GM19043 (cell line): Measurements from ENCODE around the gene BATF3.

ENCODE experiments used
- ATAC-seq: cut with Tn5 transposase; IDR thresholded peaks from one replicate; pipeline ENCODE4 v1.9.1; 2021; ENCODE audit warnings: low read depth; ENCODE audit not compliant: unreplicated experiment

BATF3 gene

DNA sequence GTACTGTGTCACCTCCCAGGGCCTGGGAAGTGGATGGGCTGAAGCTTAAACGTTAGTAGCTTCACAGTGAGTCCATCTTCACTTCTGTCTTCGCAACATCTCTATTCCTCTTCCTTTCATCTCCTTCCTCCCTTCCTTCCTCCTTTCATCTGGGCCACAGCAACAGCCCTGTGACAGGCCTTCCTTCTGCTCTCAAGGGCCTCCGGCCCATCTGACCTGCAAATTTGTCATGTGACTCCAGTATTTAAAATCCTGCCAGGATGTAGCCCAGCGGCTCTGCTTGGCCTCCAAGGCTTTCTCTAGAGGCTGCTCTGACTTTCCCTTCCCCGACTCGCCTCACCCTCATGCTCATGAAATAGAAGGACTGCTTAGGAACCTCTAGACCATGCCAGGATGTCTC, 10.9 kb upstream of the BATF3 start:
- ATAC-seq = no peak

DNA sequence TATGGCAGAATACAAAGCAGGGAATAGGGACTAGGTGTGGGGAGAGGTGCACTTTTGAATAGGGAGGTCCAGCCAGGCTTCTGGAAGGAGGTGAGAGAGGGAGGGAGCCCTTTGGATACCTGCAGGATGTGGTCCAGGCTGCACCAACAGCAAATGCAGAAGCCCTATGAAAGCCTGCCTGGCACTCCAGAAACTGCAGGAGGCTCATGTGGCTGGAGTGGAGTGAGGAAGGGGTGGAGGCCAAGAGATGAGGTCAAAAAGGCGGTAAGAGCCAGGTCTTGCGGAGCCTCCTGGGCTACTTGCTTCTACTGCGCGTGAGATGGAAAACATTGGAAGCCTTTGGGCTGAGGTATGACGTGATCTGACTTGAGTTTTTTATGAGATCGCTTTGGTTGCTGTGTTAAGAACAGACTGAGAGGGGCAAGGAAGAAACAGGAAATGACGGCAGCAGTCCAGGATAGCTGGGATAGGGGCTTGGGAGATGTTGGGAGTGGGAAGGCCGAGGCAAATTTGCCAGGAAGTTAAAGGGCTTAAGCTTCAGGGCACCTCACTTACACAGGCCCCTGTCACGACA, 4.4 kb upstream of the BATF3 start:
- ATAC-seq = no peak

- no peak for ATAC-seq
These were observed 3.0 kb upstream of the BATF3 start for GRCh38 chr1:212702672-212703071.

GRCh38 chr1:212701910-212702309, 2.3 kb upstream of the BATF3 start:
- no peak for ATAC-seq

DNA sequence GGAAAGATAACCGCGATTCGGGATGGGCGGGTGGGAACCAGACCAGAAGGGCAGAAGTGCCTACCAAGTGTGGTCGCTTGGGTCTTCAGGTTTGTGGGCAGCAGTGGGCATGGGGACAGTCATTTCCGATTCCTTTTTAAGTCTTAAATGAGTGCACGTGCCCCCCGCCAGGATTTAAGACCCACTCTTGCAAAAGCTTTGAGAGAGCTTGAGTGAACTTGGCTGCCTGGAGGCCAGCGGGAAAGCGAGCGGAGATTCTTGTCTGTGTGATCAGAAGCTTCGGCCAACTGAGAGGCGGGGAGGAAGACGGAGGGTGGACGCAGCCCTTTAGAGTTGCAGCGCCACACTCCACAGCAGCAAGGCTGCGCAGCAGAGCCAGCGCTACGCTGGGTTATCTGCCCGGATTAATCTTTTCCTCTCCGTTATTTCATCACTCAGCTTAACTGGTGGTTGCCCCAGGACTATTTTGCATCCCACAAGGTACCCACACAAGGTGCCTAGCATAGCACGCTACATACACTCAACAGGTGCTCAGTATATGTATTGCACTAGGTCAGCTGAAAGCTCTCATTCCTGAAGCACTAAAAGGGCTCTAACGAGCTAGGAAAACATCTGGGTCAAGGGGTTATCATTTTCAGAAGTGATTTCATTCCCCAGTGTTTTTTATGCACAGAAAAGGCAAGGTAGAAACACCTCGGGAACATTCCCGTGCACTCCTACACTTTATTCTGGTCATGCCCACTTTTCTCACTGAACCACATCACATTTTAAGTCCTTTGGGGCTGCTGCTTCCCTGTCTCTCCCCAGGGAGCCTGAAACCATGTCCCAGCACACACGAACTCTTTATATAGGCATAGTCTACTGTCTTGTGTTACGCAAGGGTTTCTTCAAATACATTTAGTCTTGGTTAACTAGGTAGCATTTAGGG, 1.5 kb upstream of the BATF3 start:
- ATAC-seq = no peak

GRCh38 chr1:212700223-212700891, 717 bp upstream of the BATF3 start:
- ATAC-seq = no peak

GRCh38 chr1:212699104-212699624, 476 bp downstream of the BATF3 start:
- ATAC-seq = peak; percentile 44

GRCh38 chr1:212698467-212699103, 1.1 kb downstream of the BATF3 start:
- peak; percentile 7 for ATAC-seq

GRCh38 chr1:212696721-212697331, 2.8 kb downstream of the BATF3 start:
- no peak for ATAC-seq

GRCh38 chr1:212692774-212693644, 6.6 kb downstream of the BATF3 start:
- no peak for ATAC-seq

DNA sequence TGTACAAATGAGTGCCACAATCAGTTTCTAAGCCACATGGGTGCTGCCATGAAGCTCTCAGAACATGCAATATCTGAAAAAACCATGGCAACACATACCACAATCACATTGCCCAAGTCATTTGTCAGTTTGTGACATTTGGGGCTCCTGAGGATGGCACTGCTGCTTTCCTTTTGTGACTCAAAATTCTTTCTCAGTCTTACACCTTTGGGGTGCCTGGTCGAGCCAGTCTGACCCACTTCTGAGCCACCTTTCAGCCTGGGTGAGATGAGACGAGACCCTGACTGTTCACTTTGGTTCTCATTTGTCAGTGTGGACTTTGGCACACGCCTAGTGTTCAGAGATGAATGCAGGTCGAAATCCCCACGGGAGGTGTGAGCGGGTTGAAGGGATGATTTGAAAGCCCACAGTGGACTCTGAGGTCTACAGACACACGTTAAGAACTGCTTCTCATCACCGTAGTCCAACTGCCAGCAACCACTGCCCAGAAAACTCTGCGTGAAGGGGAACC, 8.0 kb downstream of the BATF3 start:
- ATAC-seq = no peak

DNA sequence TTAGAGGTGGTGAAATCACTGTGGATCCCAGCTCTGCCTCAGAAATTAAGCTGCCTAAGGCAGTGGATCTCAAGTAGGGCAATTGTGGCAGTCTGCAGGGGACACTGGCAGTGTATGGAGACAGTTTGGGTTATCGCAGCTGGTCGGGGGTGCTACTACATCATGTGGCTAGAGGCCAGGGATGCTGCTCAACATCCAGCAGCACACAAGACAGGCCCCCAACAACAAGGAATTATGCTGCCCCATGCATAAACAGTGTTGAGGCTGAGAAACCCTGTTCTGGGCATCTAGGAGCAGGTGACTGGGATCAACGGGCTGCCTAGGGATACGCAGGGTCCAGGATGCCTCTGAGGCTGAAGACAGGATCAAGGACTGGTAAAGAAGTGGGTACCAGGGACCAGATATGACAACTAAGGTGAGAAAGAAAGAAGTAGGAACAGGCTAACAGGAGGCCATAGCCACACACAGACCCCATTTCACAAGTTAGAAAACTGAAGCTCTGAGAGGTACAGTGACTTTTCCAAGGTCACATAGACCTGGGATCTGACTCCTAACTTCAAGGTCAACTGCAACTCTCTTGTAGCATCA, 8.7 kb downstream of the BATF3 start:
- ATAC-seq = no peak

- no peak for ATAC-seq
These were observed 9.7 kb downstream of the BATF3 start for GRCh38 chr1:212689758-212690529.

GRCh38 chr1:212689196-212689725, 10.4 kb downstream of the BATF3 start:
- no peak for ATAC-seq

DNA sequence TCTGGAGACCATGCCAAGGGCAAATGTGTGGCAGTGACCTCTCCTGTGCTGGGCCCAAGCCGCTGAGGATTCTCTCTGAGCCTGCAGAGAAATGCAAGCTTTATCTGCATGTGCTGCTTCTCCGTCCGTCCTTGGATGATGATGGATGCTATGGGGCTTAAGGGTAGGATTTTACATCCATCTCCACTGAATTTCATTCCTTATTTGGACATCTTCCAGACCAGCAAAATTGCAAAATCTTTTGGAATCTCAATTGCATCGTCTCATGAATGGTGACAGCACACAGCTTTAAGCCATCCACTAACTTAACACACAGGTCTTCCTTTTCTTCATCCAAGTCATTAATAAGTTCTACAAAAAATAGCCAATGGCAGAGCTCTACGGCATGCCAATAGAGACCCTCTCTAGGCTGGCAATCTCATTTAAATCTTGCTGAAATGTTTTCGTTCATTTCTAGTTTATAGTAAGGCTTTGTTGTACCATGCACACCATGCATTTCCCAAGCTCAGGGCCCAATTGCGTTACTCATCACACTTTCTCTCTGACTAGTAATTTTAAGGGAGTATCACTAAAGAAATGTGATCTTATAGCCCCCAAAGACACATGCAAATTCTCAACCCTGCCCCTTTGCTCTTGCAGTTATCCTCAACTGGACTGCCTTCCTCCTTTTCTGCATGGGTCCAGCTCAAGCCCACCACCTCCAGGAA, 11.1 kb downstream of the BATF3 start:
- ATAC-seq = no peak

- ATAC-seq = no peak
These were observed 11.8 kb downstream of the BATF3 start for GRCh38 chr1:212687811-212688210.

DNA sequence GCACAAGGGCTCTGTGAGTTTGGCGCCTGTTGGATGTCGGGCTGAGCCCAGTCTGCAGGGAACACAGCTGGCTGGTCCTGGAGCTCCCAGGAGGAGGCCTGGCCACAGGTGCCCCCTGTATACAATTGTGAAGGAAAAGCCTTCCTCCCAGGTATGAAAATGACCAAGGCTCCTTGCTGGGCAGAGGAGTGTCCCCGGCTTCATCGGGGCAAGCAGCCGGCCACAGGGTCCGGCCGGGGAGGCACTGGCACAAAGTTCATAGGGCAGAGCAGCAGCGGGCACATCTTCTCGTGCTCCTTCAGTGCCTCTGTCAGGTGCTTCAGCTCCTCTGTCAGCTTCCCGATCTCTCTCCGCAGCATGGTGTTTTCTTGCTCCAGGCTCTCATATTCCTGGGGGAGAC, 13.0 kb downstream of the BATF3 start:
- no peak for ATAC-seq
